ENCODE results near the gene RASGRP2.

The RASGRP2 gene

GRCh38 chr11:64694026-64694755 is 49.8 kb downstream of the RASGRP2 start:
- DNase-seq = no peak

- no peak for DNase-seq
Observed at GRCh38 chr11:64692764-64693331, 51.1 kb downstream of the RASGRP2 start.

GRCh38 chr11:64691543-64691942 is 52.4 kb downstream of the RASGRP2 start:
- no peak for DNase-seq

GRCh38 chr11:64690235-64690634 is 53.7 kb downstream of the RASGRP2 start:
- DNase-seq = no peak

- DNase-seq = peak; percentile 99
Observed at GRCh38 chr11:64688534-64688982, 55.4 kb downstream of the RASGRP2 start.

- peak; percentile 69 for DNase-seq
Observed at GRCh38 chr11:64687643-64688533, 56.1 kb downstream of the RASGRP2 start.

GRCh38 chr11:64687204-64687603 is 56.7 kb downstream of the RASGRP2 start:
- DNase-seq = no peak

GRCh38 chr11:64686466-64687170 is 57.3 kb downstream of the RASGRP2 start:
- DNase-seq = no peak

GRCh38 chr11:64685536-64685935 is 58.4 kb downstream of the RASGRP2 start:
- DNase-seq = no peak

- DNase-seq = no peak
Observed at GRCh38 chr11:64684357-64684756, 59.6 kb downstream of the RASGRP2 start.

- no peak for DNase-seq
Observed at GRCh38 chr11:64681171-64681570, 62.8 kb downstream of the RASGRP2 start.

GRCh38 chr11:64679846-64680245 is 64.1 kb downstream of the RASGRP2 start:
- no peak for DNase-seq

- DNase-seq = peak; percentile 18
Observed at GRCh38 chr11:64677441-64678023, 66.4 kb downstream of the RASGRP2 start.
